HG02884 (cell line): ENCODE measurements around the gene HPCAL1.
A peak's percentile ranks its signal among the peaks of the same experiment; 100 is the strongest.
"Not testable (repeated sequence)": the region's sequence is repeated elsewhere in the genome, so short reads cannot be mapped to it uniquely, and the experiment has no call there.

Source experiments
- ATAC-seq: cut with Tn5 transposase; IDR thresholded peaks from one replicate; pipeline ENCODE4 v1.9.1; 2021; ENCODE audit warnings: mild to moderate bottlenecking, moderate library complexity; ENCODE audit not compliant: unreplicated experiment

Gene HPCAL1

GRCh38 chr2:10302479-10303180, at the start of gene HPCAL1:
TSS of gene HPCAL1 (plus strand) at chr2:10302904. CDS start at chr2:10419758, 116,854 bp downstream.
- peak; percentile 70 for ATAC-seq

- ATAC-seq = no peak
These were observed 48.9 kb upstream of the HPCAL1 start for GRCh38 chr2:10253596-10254372.

GRCh38 chr2:10254373-10255188, 48.1 kb upstream of the HPCAL1 start:
- ATAC-seq = no peak

GRCh38 chr2:10255189-10256030, 47.3 kb upstream of the HPCAL1 start:
- no peak for ATAC-seq

- no peak for ATAC-seq
These were observed 46.6 kb upstream of the HPCAL1 start for GRCh38 chr2:10256031-10256514.

GRCh38 chr2:10256515-10257031, 46.1 kb upstream of the HPCAL1 start:
- ATAC-seq = no peak

GRCh38 chr2:10257036-10257435, 45.7 kb upstream of the HPCAL1 start:
- no peak for ATAC-seq

GRCh38 chr2:10257500-10258147, 45.1 kb upstream of the HPCAL1 start:
- ATAC-seq = no peak

- no peak for ATAC-seq
These were observed 44.4 kb upstream of the HPCAL1 start for GRCh38 chr2:10258326-10258725.

GRCh38 chr2:10258726-10259125, 44.0 kb upstream of the HPCAL1 start:
- ATAC-seq = no peak

- no peak for ATAC-seq
These were observed 42.6 kb upstream of the HPCAL1 start for GRCh38 chr2:10260130-10260529.

- ATAC-seq = not testable (repeated sequence)
These were observed 39.2 kb upstream of the HPCAL1 start for GRCh38 chr2:10263526-10263925.

GRCh38 chr2:10264506-10265328, 38.0 kb upstream of the HPCAL1 start:
- ATAC-seq = no peak

- no peak for ATAC-seq
These were observed 37.2 kb upstream of the HPCAL1 start for GRCh38 chr2:10265329-10266132.

- ATAC-seq = no peak
These were observed 36.5 kb upstream of the HPCAL1 start for GRCh38 chr2:10266133-10266620.

GRCh38 chr2:10267036-10267435, 35.7 kb upstream of the HPCAL1 start:
- ATAC-seq = no peak

- no peak for ATAC-seq
These were observed 34.9 kb upstream of the HPCAL1 start for GRCh38 chr2:10267551-10268465.
